Stimulated activated CD4-positive, alpha-beta T cell treated with anti-CD3 and anti-CD28 coated beads, Interleukin-1b, Interleukin-23, amount 100 ng/mL, for 24 hours (primary cell): ENCODE measurements around the gene TAS2R14.

Source experiments
- DNase-seq, 4 experiments: peaks; one replicate each; pipeline ENCODE4 v3.0.0-alpha.2; 2020; ENCODE audit warnings: low read depth in 4 of 4, low spot score in 1 of 4

The TAS2R14 gene

GRCh38 chr12:10909462-10909861 is 29.6 kb downstream of the TAS2R14 start, which contains the start of gene TAS2R13:
Gene TAS2R13, minus strand, starts transcription at chr12:10909562. Its CDS starts 264 bp downstream, at chr12:10909298.
- DNase-seq: no peak

GRCh38 chr12:10904686-10905085 is 34.4 kb downstream of the TAS2R14 start:
- no peak for DNase-seq

- no peak for DNase-seq
Observed at GRCh38 chr12:10901427-10901826, 37.6 kb downstream of the TAS2R14 start.

- no peak for DNase-seq
Observed at GRCh38 chr12:10900972-10901371, 38.1 kb downstream of the TAS2R14 start.

- DNase-seq: no peak
Observed at GRCh38 chr12:10900530-10900929, 38.5 kb downstream of the TAS2R14 start.

- no peak for DNase-seq
Observed at GRCh38 chr12:10896854-10897253, 42.2 kb downstream of the TAS2R14 start.

GRCh38 chr12:10891937-10892336 is 47.1 kb downstream of the TAS2R14 start:
- DNase-seq: no peak

- no peak for DNase-seq
Observed at GRCh38 chr12:10889226-10889625, 49.8 kb downstream of the TAS2R14 start.
